ENCODE measurements around the gene ULK4. TPM values are rescaled to one million over a fixed set of nuclear protein-coding genes. Genes with fewer than 3 reads are reported as not detected.

The ULK4 gene
- total RNA-seq, 1 experiment from 2014 or later, result 14.3 TPM

GRCh38 chr3:41345788-41346187 lies 616.1 kb downstream of the ULK4 start:
- TF ChIP-seq, protein P1, sequence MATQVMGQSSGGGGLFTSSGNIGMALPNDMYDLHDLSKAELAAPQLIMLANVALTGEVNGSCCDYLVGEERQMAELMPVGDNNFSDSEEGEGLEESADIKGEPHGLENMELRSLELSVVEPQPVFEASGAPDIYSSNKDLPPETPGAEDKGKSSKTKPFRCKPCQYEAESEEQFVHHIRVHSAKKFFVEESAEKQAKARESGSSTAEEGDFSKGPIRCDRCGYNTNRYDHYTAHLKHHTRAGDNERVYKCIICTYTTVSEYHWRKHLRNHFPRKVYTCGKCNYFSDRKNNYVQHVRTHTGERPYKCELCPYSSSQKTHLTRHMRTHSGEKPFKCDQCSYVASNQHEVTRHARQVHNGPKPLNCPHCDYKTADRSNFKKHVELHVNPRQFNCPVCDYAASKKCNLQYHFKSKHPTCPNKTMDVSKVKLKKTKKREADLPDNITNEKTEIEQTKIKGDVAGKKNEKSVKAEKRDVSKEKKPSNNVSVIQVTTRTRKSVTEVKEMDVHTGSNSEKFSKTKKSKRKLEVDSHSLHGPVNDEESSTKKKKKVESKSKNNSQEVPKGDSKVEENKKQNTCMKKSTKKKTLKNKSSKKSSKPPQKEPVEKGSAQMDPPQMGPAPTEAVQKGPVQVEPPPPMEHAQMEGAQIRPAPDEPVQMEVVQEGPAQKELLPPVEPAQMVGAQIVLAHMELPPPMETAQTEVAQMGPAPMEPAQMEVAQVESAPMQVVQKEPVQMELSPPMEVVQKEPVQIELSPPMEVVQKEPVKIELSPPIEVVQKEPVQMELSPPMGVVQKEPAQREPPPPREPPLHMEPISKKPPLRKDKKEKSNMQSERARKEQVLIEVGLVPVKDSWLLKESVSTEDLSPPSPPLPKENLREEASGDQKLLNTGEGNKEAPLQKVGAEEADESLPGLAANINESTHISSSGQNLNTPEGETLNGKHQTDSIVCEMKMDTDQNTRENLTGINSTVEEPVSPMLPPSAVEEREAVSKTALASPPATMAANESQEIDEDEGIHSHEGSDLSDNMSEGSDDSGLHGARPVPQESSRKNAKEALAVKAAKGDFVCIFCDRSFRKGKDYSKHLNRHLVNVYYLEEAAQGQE (IDR thresholded peaks at IDR 0.05; ENCODE audit: insufficient read depth in 1 of 2, low read depth in 2 of 2, low read length in 1 of 2), result no peak
- TF ChIP-seq TCF7L2 (IDR thresholded peaks at IDR 0.05; ENCODE audit: low read depth, low read length) (no peak), POLR2AphosphoS5 (IDR thresholded peaks at IDR 0.05; ENCODE audit: low read depth, low read length) (no peak), SIN3A (IDR thresholded peaks at IDR 0.05; ENCODE audit: borderline replicate concordance, insufficient read depth, low read depth, low read length) (no peak)
- TF ChIP-seq, protein P2, sequence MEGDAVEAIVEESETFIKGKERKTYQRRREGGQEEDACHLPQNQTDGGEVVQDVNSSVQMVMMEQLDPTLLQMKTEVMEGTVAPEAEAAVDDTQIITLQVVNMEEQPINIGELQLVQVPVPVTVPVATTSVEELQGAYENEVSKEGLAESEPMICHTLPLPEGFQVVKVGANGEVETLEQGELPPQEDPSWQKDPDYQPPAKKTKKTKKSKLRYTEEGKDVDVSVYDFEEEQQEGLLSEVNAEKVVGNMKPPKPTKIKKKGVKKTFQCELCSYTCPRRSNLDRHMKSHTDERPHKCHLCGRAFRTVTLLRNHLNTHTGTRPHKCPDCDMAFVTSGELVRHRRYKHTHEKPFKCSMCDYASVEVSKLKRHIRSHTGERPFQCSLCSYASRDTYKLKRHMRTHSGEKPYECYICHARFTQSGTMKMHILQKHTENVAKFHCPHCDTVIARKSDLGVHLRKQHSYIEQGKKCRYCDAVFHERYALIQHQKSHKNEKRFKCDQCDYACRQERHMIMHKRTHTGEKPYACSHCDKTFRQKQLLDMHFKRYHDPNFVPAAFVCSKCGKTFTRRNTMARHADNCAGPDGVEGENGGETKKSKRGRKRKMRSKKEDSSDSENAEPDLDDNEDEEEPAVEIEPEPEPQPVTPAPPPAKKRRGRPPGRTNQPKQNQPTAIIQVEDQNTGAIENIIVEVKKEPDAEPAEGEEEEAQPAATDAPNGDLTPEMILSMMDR (IDR thresholded peaks at IDR 0.05), result no peak
- intact Hi-C loops (cut with micrococcal nuclease; ENCODE audit: unreplicated experiment), result no loop called here

DNA sequence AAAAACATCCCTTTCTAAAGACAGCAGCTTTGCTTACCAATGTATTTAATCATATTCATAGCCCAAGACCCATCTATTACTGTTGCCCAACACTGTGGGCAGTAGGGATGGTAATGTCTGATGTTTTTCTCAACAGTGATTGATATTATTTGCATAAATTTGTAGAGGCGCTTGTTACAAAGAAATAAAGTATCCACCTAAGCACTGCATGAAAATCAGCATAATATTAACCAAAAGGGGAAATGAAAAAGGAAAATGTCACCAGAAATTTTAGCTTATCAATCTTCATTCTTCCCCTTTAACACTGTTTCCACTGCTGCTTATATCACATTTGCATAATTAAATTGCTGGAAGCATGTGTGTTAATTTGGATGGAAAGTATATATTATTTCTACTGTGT lies 622.1 kb downstream of the ULK4 start:
- H3K27ac ChIP-seq (ENCODE audit: low read length), result no peak overlapping the region
- intact Hi-C loops (cut with micrococcal nuclease; ENCODE audit: unreplicated experiment) (no loop called here), in situ Hi-C loops (cut with HindIII; ENCODE audit: low pct_unique_long_range_greater_than_20kb, low sequenced_read_pairs) (no loop called here)
- ChIA-PET CTCF (no interaction called here), POLR2A (no interaction called here)
- H3K4me1 ChIP-seq (ENCODE audit: control insufficient read depth, insufficient read depth, low read length), result no peaks in the 10 kb centered on the region
- DNase-seq (ENCODE audit: low read depth, low spot score), result no peak
- no peak overlapping the region for H3K4me3 ChIP-seq (ENCODE audit: low read depth in 2 of 2, low read length in 2 of 2)
- TF ChIP-seq POLR2AphosphoS5 (IDR thresholded peaks at IDR 0.05; ENCODE audit: low read depth, low read length) (no peak), SIN3A (IDR thresholded peaks at IDR 0.05; ENCODE audit: borderline replicate concordance, insufficient read depth, low read depth, low read length) (no peak)
- TF ChIP-seq, protein P2 (IDR thresholded peaks at IDR 0.05), result no peak
- no peaks in the 10 kb centered on the region for H3K27me3 ChIP-seq (ENCODE audit: control insufficient read depth, insufficient read depth, low read length)
- ATAC-seq, result no peak
- BruUV-seq (replicated peaks), result no TSS peak
- no peaks in the 10 kb centered on the region for H3K9me3 ChIP-seq (ENCODE audit: control insufficient read depth, insufficient read depth, low read depth, low read length)
- no peaks in the 10 kb centered on the region for H3K36me3 ChIP-seq (ENCODE audit: control insufficient read depth, insufficient read depth, low read length)

More at GRCh38 chr3:41345788-41346187, 616.1 kb downstream of the ULK4 start:
- ChIA-PET POLR2A (no interaction called here), CTCF (no interaction called here)
- Histone ChIP-seq H3K4me3 (ENCODE audit: low read depth in 2 of 2, low read length in 2 of 2) (no peak overlapping the region), H3K9me3 (ENCODE audit: control insufficient read depth, insufficient read depth, low read depth, low read length) (no peaks in the 10 kb centered on the region), H3K4me1 (ENCODE audit: control insufficient read depth, insufficient read depth, low read length) (no peaks in the 10 kb centered on the region), H3K27ac (ENCODE audit: low read length) (no peak overlapping the region), H3K36me3 (ENCODE audit: control insufficient read depth, insufficient read depth, low read length) (no peaks in the 10 kb centered on the region), H3K27me3 (ENCODE audit: control insufficient read depth, insufficient read depth, low read length) (no peaks in the 10 kb centered on the region)
- no peak for DNase-seq (ENCODE audit: low read depth, low spot score)
- in situ Hi-C loops (cut with HindIII; ENCODE audit: low pct_unique_long_range_greater_than_20kb, low sequenced_read_pairs), result no loop called here
- no TSS peak for BruUV-seq (replicated peaks)
- ATAC-seq, result no peak
